Left lobe of liver (tissue), 2 donors: ENCODE data around the gene FARP1. TPM values are rescaled to one million over a fixed set of nuclear protein-coding genes. Genes with fewer than 3 reads are reported as not detected.

ENCODE experiments used
- ATAC-seq: fragments of 200-7000 bp; cut with Tn5 transposase; one replicate; pipeline ENCODE4 v1.9.1; 2020; ENCODE audit warnings: mild to moderate bottlenecking, moderate library complexity
- DNase-seq: peaks from one replicate; pipeline ENCODE4 v3.0.0-alpha.2; 2020; ENCODE audit warnings: low spot score
- total RNA-seq: library from RNA; stranded (reverse); gene quantifications from one replicate; pipeline ENCODE4 v1.2.1, GENCODE V29; 2021
- donor health status: DM: no; HTN: no; CAD: no; lungs with moderate emphysema.
- donor health status: DM: no; HTN: yes; CAD: no.

FARP1 gene
- total RNA-seq, 1 donor from 2014 or later: 78.8 TPM

DNA sequence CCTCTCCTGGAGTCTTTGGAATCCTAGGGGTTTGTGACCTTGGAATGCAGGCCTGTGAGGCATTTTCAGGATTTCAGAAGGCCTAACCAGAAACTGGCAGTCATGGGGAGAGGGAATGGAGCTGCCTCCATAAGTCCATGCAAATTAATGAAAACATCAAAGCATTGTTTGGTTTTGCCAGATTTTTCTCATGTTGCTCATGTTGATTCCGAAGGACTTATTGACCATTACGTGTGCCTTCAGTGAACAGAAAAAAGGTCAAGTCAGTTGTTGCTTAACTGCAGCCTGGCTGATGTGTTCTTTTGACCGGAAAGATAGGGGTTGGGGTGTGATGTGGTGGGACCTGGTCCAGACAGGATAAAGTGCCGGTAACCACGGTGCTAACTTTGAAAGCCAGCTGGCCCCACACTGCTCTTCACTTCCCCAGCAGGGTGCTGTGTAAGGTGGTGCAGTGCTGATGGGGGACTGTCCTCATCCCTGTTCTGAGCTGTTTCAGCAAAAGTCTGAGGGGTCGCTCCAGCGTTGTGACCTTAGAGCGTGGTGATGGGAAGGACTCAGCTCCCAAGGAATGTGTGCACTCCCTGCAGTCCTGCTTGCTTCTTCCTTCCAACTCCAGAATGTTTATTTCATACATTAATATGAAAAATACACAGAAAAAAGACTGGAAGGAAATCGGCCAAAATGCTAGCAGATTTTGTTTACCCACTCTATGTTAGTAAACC, 30.7 kb downstream of the FARP1 start:
- ATAC-seq: peak; percentile 86
- peak; percentile 83 for DNase-seq

DNA sequence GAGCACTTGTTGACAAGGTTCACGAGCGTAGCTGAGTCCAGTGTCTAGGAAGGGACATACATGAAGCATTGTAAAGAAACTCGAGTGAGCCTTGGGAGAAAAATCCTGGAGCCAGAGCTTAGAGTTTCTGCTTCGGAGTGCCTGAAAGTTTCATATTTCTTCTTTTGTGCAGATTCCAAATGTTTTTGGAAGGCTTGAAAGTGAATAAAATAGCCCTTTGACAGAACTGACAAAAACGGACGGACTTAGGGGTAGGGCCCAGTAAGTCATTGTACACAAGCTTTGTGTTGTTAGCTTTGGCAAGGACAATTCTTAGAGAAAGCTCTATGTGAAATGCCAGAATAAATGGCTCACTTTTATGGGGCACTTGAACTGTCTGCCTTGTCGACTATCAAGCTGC, 31.4 kb downstream of the FARP1 start:
- DNase-seq: no peak
- ATAC-seq: peak; percentile 50

DNA sequence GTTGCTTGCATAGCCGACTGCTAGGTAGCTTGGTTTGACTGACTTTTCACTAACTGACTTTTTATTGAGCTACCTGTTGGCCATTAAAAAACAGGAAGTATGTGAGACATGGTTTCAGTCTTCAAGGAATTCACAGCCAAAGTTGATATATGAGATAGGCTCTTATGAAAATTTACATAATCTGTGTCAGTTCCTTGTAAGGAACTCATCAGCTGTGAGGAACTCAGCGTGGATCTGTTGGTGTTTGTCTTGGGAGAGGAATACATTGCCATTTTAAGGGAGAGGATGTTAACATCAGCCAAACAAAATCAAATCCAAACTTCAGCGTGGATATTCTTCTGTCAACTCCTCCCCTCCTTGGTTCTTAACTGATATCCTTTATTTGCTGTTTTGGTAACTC, 32.1 kb downstream of the FARP1 start:
- ATAC-seq (no peak), DNase-seq (no peak)

DNA sequence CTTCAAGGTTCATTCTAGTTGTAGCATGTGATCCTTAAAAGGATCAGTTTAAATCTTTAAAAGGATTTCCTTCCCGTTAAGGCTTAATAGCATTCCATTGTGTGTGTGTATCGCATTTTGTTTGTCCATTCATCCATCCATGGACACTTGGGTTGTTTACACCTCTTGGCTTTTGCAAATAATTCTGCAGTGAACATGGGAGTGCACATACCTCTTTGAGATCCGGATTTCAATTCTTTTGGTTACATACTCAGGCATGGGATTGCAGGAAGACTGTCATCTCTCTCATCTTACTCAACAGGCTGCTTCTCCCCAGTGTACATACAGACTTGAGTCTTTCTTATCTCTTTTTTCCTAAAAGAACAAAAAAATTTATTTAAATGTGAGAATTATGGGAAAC, 32.9 kb downstream of the FARP1 start:
- ATAC-seq (no peak), DNase-seq (no peak)

DNA sequence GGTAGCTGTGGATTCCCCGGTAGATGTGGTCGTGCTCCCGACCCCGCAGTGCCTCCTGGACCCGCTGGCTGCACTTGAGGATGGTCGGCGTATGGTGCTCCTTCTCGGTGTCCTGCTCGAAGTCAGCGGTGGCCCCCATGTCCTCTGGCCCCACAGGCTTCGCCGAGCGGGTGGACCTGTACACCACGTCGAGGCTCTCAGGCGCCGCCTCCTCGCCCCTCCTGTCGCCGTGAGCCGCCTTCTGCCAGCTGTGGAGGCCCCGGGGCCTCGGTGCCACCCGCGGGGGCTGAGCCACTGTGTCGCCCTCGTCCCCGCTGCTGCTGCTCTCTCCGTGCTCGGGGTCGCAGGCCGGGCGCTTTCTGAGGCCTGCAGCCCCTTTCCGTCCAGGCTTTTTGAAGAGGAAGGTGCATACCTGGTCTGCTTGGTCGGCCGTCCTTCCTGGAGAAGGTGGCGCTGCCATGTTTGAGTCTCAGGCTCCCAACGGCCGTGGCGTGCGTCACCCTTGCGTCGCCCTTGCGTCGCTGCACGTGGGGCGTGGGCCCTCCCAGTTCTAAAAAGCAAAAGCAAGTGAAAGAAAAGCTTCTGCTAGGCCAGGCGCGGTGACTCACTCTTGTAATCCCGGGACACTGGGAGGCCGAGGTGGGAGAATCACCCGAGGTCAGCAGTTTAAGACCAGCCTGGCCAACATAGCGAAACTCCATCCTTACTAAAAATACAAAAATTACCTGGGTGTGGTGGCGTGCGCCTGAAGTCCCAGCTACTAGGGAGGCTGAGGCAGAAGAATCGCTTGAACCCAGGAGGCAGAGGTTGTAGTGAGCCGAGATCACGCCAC, 34.1 kb downstream of the FARP1 start, which contains the start of gene RNF113B:
Gene RNF113B, minus strand, starts transcription at position 493 of the 832 bp plus-strand sequence. Its CDS starts 33 bp downstream, at position 460.
- DNase-seq: no peak
- ATAC-seq: no peak

DNA sequence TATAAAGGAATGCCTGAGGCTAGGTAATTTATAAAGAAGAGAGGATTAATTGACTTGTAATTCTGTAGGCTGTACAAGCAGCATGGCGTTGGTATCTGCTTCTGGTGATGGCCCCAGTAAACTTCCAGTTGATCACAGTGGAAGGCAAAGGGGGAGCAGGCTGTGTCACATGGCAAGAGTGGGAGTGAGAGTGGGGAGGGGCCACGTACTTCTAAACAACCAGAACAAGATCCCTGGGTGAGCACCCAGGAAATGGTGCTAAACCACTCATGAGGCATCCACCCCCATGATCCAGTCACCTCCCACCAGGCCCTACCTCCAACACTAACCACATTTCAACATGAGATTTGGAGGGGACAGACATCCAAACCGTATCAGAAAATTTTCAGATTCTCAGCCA, 37.2 kb downstream of the FARP1 start:
- no peak for ATAC-seq
- DNase-seq: no peak

DNA sequence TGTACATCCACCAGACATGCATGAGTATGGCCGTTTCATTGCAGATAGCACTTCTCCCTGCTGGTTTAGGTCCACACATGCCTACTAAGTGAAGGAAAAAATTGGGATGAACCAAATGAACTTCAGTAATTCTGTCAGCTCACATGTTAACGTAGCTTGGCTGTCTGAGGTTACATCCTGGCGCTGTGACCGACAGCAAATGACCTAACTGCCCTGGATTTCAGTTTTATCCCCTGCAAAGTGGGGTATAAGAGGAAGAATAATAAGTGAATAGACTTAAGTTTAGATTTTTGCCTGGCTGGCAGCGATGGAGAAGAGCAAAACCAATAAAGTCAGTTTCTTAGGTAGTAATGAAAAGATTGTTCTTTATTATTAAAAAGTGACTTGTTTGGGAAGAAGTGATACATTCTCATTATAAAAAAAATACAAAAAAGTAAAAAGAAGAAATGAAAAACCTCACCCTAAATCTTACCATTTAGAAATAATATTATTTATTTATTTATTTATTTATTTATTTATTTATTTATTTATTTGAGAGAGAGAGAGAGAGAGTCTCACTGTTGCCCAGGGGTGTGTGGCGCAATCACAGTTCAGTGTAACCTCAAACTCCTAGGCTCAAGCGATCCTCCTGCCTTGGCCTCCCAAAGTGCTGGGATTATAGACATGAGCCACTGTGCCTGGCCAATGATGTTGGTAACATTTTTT, 38.4 kb downstream of the FARP1 start:
- DNase-seq: no peak
- no peak for ATAC-seq

DNA sequence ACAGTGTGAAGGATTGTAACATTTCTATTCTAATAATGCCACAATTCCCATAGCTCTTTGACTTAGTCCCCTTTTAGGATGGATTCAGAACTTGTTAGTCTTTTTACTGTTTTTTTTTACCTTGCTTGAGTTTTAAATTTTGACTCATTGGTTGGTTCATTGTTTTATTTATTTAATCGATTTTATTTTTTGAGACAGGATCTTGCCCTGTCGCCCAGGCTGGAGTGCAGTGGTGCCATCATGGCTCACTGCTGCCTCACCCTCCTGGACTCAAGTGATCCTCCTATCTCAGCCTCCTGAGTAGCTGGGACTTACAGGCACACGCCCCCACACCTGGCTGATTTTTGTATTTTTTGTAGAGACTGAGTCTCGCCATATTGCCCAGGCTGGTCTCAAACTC, 39.3 kb downstream of the FARP1 start:
- peak; percentile 71 for ATAC-seq
- no peak for DNase-seq

DNA sequence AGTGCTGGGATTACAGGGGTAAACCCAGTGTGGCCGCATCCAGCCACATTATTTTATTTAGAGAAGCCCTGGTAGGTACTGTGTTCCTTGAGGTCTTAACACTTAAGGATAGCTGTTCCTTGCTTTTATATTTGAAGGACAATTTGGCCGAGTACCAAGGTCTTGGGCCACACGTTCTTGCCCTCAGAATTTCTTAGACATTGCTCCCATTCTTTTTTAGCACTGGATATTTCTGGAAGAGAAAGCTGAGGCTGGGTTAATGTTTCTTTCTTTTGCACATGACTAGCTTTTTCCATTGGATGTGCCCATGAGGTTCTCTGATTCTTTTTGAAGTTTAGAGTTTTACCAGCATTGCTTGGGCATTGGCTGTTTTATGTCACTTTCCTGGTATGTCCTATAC, 39.7 kb downstream of the FARP1 start:
- ATAC-seq (peak; percentile 29), DNase-seq (no peak)

DNA sequence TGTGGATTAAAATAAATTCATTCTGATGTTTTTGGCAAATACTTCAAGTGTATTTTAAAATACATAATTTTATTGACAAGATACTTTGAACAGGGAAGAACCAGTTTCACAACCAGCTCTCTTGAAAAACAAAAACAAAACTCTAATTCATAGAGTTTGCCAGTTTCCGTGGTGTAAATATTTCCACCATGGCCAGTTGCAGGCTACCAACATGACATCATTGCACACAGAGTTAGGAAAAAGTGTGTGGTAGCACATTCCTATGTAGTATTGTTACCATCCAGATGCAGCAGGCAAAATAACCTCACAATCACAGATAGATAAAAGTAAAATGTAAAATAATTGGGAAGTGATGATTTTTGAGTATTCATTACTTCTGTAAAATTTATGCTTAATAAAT, 41.9 kb downstream of the FARP1 start:
- DNase-seq (no peak), ATAC-seq (no peak)

DNA sequence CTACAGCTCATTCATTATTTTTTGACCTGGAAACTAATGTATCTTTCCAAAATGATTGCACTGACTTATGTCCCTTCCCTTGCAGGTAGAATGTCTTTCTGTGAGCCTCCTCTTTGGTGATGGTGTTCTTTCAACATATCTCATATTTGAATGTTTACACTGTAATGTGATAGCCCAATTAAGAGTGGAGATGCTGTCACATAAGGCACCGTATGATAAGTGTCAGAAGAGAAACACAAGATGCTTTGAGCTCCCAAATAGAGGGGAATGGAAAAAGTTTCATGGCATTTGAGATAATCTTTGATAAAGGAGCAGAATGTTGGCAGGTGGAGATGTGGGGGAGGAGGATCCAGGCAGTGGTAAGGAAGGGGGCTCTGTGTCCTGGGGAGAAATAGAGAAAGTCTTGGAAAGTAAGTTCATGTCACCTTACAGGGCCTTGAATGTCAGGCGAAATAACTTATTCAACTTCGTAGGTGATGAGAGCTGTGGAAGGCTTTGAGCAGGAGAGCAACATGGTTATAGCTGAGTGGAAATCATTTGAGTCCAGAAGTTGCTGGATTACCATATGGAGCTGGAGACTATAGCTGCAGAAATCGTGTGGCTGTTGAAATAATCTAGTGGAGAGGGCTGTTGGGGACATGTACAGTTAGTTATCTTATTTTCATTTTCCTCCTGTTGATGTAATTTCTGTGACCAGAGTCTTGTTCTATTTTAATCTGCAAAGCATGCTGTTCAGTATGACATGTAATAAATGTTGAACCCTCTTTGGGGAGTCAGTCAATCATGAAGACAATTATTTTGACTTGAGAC, 44.5 kb downstream of the FARP1 start:
- DNase-seq: no peak
- ATAC-seq: no peak

DNA sequence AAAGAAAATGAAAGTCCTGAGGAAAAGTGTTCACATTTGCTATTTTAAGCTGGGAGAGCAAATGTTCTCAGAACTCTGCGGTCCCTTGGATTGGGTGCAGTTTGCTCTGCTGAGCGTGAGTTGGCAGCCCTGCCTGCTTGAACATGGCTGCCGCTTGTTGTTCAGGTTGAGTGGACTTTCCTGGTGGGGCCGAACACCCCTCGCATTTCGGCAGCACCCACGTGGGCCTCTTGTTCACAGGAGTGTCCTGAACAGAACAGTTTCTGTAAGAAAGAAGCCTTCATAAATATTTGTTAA, 45.0 kb downstream of the FARP1 start:
- ATAC-seq: peak; percentile 32
- no peak for DNase-seq

DNA sequence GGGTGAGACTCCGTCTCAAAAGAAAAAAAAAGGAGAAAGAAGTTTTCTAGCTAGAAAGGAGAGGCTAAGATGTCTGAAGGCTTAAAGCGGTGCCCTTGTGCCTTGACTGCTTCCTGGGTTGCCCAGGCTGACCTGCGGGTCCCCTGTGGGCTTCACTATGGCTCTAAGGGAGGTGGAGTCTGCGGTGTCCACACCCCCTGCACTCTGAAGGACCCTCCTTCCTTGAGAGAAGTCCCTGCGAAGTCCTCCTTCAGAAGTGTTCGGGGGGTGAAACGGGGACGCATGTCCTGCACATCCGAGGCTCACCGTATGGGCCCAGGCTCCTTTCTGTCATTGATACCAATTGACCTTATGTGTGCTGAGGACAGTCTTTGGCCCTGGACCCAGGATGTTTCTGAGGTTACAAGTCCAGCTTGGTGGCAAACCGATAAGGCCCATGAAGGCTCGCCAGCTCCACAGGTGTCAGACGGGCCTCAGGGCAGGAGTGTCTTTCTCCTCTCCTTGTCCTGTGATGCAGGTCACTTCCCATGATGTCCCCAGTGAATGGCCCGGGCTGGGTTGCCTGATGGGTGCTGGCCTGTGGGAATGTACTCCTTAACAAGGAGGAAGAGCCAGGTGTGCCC, 45.8 kb downstream of the FARP1 start:
- ATAC-seq (peak; percentile 84), DNase-seq (peak; percentile 81)

DNA sequence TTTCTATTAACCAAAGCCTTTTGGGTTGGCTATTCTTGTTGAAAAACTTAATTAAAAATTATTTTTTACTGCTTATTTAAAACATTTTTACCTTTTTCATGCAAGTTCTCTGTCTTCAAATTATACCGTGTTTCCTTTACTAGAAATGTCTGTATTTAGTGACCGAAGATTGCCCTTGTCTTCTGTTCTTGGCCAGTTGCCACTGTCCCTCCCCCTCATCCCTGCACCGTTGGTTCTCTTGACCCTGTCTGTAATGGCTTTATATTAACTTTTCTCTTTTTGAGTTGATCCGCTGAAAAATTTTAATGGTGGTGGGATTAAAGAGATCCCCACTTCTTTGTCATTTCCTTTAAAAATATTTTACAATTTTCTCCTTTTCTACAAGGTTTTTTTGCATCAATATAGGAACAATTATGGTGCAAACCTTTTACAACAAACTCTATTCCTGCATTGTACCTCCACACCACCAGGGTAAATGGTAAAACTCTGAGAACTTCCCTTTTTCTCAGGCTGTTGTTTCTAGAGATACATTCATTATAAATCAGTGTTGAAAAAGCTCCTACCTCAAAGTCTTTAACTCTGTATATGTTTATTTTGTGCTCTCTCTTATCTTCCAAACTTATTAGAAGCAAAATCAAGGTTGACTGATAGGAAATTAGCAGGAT, 47.1 kb downstream of the FARP1 start:
- ATAC-seq: peak; percentile 61

DNA sequence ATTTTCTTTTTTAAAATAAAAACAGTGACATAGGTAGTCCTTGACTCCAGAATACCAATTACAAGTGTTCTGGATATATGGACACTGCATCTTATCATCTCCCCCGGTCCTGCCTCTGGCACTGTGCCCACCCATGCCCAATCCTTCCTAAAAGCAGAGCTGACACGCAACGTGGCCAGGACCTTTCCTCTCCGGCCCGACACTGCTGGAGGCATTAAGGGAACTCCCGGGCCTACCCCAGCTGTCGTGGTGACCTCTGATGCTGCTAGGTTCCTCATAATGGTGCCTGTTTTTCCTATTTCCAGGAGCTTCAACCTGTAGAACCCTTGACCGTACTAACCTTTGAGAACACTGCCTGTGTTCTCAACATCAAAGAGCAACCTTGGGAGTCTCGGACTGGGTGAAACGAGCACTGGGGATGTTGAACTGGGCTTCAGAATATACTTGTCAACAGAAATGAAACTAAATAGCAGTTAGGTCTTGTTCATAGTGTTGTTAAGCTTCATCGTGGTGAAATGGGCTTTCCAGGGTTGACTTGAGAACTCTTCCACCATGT, 48.1 kb downstream of the FARP1 start:
- no peak for DNase-seq
- peak; percentile 32 for ATAC-seq

More for the DNA sequence above, 47.1 kb downstream of the FARP1 start:
- DNase-seq: peak; percentile 81

DNA sequence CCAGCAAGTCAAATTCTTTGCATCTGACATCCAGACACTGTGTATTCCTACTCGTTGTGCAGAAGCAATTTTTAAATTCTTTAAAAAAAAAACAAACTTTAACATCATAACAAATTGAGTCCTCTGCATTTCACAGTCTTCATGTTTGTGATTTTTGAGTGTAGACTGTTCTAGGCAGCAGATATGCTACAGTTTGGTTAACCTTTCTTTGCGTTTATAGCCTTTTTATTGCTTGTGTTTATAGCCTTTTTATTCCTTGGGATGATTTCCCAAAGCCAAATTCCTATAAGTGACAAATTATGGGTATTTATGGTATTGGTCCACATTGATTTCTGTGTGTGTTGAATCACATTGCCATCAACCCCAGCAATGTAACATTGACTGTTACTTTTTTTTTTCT, 49.1 kb downstream of the FARP1 start:
- DNase-seq (no peak), ATAC-seq (no peak)

DNA sequence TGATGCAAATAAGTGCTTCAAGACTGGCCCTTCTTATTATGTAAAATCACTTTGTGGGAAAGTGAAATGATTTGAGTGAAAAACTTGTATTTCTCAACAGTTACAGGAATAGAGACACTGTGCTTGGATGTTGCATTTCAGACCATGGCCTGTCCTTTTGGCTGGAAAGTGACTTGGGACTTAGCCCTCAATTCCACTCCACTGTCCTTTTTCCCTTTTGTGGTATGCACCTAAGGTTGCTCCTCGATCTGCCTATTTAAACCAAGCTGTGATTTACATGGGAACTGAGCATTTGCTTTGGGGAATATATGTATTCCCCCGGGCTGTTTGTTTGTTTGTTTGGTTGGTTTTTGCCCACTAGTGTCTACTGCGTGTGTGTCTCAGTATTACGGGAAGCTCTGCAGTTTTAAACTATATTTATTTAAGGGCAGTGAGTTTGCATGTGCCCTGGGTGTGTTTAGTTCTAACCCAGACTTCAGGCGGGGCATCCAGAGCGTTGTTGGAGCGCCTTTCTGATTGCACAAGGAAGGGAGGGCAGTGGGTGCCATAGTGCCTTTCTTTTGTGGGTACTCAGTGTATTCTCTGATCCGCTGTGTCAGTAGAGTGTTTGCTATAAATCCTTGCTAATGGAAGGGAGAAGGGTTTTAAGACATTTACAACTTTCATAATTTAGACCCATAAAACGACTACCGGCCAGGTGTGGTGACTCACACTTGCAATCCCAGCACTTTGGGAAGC, 52.3 kb downstream of the FARP1 start:
- peak; percentile 83 for DNase-seq
- ATAC-seq: peak; percentile 84

DNA sequence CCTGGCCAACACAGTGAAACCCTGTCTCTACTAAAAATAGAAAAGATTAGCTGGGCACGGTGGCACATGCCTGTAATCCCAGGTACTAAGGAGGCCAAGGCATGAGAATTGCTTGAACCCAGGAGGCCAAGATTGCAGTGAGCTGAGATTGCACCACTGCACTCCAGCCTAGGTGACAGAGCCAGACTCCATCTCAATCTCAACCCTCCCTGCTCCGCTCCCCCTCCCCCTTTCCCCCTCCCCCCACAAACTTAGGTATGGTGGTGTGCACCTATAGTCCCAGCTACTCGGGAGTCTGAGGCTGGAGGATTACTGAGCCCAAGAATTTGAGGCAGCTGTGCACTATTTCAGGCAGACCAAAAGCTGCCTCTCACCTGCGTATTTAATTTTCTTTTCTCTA, 55.8 kb downstream of the FARP1 start:
- ATAC-seq: no peak
- DNase-seq: no peak

DNA sequence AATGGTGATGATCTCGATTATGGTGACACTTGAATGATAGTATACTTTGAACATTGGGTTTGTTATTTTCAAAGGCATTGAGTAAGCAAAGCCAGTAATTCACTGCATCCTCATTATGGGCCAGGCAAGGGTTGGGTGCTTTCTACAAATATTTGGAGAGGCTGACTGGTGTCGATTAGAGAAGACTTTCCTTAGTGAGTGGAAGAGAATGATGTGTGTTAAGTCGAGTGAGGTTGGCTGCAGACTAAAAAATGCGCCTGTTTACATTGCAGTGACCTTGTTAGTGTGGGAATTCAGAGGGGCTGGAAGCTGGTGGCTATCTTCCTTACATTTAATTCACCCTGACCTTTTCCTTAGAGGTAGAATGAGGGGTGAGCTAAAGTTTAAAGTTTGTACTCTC, 56.6 kb downstream of the FARP1 start:
- DNase-seq (no peak), ATAC-seq (no peak)
